HG03039 (cell line): ENCODE measurements around the gene NAGLU.

ENCODE experiments used
- ATAC-seq: cut with Tn5 transposase; IDR thresholded peaks from one replicate; pipeline ENCODE4 v1.9.1; 2021; ENCODE audit warnings: mild to moderate bottlenecking, moderate library complexity; ENCODE audit not compliant: unreplicated experiment

NAGLU gene

GRCh38 chr17:42536048-42536371 is at the start of gene NAGLU:
NAGLU (plus strand) TSS chr17:42536241; CDS start chr17:42536273, 32 bp downstream.
- peak; percentile 79 for ATAC-seq

GRCh38 chr17:42488032-42488431 is 48.0 kb upstream of the NAGLU start:
- no peak for ATAC-seq

- no peak for ATAC-seq
Measured at GRCh38 chr17:42493319-42493718, 42.7 kb upstream of the NAGLU start.

- ATAC-seq, result no peak
Measured at GRCh38 chr17:42494673-42495072, 41.4 kb upstream of the NAGLU start.

- no peak for ATAC-seq
Measured at GRCh38 chr17:42498828-42499227, 37.2 kb upstream of the NAGLU start.

GRCh38 chr17:42502091-42502490 is 34.0 kb upstream of the NAGLU start:
- no peak for ATAC-seq

- no peak for ATAC-seq
Measured at GRCh38 chr17:42502926-42503325, 33.1 kb upstream of the NAGLU start.

GRCh38 chr17:42507671-42508070 is 28.4 kb upstream of the NAGLU start:
- no peak for ATAC-seq

GRCh38 chr17:42508426-42509165 is 27.4 kb upstream of the NAGLU start:
- ATAC-seq, result no peak

- no peak for ATAC-seq
Measured at GRCh38 chr17:42509409-42509808, 26.6 kb upstream of the NAGLU start.

- no peak for ATAC-seq
Measured at GRCh38 chr17:42509841-42510240, 26.2 kb upstream of the NAGLU start.

- ATAC-seq, result no peak
Measured at GRCh38 chr17:42512246-42512645, 23.8 kb upstream of the NAGLU start.

GRCh38 chr17:42512733-42513251 is 23.2 kb upstream of the NAGLU start:
- ATAC-seq, result no peak

GRCh38 chr17:42513686-42514085 is 22.4 kb upstream of the NAGLU start:
- ATAC-seq, result no peak

GRCh38 chr17:42514279-42514678 is 21.8 kb upstream of the NAGLU start:
- no peak for ATAC-seq

GRCh38 chr17:42514867-42515266 is 21.2 kb upstream of the NAGLU start:
- no peak for ATAC-seq

GRCh38 chr17:42517516-42517915 is 18.5 kb upstream of the NAGLU start:
- ATAC-seq, result no peak

GRCh38 chr17:42518046-42518754 is 17.8 kb upstream of the NAGLU start:
- no peak for ATAC-seq

GRCh38 chr17:42518755-42519545 is 17.1 kb upstream of the NAGLU start:
- ATAC-seq, result no peak

GRCh38 chr17:42519546-42520491 is 16.2 kb upstream of the NAGLU start:
- ATAC-seq, result no peak
